Neural cell (in vitro differentiated cells): ENCODE results near the gene RPL27A.

Experiments used
- TF ChIP-seq, protein P1 (sequence below): fragments of 450-650 bp; IDR thresholded peaks from 2 replicates; pipeline ENCODE4 v1.5.1; 2014; ENCODE audit warnings: antibody characterized with exemption, mild to moderate bottlenecking, moderate library complexity; ENCODE audit not compliant: poor library complexity, severe bottlenecking
- TF ChIP-seq, protein P2 (sequence below): IDR thresholded peaks from 2 replicates; pipeline ENCODE4 v1.6.1; 2012; ENCODE audit warnings: borderline replicate concordance

DNA sequence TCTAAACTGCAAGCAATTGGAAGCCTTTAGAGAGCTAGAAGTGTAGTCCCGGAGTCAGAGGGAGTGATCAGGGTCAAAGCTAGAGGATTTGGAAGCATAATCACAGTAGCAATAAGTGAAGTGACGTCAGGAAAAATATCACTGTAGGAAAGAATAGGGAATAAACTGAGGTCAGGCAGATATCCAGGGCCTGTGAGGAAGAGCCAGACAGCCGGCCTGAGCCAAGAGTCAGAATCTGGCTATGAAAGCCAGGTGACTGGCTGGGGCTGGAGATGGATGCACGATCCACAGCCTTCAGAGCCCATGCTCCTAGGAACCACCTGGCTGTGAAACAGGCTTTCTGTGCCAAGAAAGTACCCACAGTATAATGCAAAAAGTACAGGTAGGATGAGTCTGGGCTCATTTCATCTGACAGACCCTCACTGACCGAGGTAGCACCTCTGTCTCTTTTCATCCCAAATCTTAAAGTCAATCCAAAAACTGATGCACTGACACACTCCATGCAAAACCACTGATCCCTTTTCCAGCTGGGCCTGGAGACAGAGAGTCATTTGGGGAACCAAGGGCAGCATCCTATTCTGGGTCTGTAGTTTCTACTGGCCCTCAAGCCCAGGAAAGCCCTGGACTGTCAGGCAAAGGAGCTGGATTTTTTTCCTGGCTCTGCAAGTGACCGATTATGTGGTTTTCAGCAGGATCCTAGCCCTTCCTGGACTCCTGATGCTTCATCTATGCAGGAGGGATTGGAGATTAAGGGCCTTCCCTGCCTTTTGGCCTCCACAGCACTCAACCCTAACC, 21.4 kb upstream of the RPL27A start:
- TF ChIP-seq, protein P1, sequence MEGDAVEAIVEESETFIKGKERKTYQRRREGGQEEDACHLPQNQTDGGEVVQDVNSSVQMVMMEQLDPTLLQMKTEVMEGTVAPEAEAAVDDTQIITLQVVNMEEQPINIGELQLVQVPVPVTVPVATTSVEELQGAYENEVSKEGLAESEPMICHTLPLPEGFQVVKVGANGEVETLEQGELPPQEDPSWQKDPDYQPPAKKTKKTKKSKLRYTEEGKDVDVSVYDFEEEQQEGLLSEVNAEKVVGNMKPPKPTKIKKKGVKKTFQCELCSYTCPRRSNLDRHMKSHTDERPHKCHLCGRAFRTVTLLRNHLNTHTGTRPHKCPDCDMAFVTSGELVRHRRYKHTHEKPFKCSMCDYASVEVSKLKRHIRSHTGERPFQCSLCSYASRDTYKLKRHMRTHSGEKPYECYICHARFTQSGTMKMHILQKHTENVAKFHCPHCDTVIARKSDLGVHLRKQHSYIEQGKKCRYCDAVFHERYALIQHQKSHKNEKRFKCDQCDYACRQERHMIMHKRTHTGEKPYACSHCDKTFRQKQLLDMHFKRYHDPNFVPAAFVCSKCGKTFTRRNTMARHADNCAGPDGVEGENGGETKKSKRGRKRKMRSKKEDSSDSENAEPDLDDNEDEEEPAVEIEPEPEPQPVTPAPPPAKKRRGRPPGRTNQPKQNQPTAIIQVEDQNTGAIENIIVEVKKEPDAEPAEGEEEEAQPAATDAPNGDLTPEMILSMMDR: no peak
- TF ChIP-seq, protein P2, sequence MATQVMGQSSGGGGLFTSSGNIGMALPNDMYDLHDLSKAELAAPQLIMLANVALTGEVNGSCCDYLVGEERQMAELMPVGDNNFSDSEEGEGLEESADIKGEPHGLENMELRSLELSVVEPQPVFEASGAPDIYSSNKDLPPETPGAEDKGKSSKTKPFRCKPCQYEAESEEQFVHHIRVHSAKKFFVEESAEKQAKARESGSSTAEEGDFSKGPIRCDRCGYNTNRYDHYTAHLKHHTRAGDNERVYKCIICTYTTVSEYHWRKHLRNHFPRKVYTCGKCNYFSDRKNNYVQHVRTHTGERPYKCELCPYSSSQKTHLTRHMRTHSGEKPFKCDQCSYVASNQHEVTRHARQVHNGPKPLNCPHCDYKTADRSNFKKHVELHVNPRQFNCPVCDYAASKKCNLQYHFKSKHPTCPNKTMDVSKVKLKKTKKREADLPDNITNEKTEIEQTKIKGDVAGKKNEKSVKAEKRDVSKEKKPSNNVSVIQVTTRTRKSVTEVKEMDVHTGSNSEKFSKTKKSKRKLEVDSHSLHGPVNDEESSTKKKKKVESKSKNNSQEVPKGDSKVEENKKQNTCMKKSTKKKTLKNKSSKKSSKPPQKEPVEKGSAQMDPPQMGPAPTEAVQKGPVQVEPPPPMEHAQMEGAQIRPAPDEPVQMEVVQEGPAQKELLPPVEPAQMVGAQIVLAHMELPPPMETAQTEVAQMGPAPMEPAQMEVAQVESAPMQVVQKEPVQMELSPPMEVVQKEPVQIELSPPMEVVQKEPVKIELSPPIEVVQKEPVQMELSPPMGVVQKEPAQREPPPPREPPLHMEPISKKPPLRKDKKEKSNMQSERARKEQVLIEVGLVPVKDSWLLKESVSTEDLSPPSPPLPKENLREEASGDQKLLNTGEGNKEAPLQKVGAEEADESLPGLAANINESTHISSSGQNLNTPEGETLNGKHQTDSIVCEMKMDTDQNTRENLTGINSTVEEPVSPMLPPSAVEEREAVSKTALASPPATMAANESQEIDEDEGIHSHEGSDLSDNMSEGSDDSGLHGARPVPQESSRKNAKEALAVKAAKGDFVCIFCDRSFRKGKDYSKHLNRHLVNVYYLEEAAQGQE: no peak
